ENCODE measurements around the gene DIO1. TPM values are rescaled to one million over a fixed set of nuclear protein-coding genes. Genes with fewer than 3 reads are reported as not detected.

DIO1 gene
- total and polyA plus RNA-seq, 9 of the 15 experiments (the other 6 are each of a cell fraction or from before 2014, with no cell fraction given), result not detected

GRCh38 chr1:53949023-53949990, 55.3 kb downstream of the DIO1 start (continued):
- no peak for TF ChIP-seq KAT2B (IDR thresholded peaks at IDR 0.05; ENCODE audit: low read depth, low read length)
- no peak for TF ChIP-seq ZKSCAN8 (CRISPR knock-in tag; IDR thresholded peaks at IDR 0.05)
- TF ChIP-seq MBD1 (CRISPR knock-in tag; IDR thresholded peaks at IDR 0.05), result no peak
- no peak for TF ChIP-seq POU5F1 (IDR thresholded peaks at IDR 0.05; ENCODE audit: borderline replicate concordance, low read depth, low read length, partially characterized antibody)
- TF ChIP-seq ZBTB34 (CRISPR knock-in tag; IDR thresholded peaks at IDR 0.05), result no peak
- no peak for TF ChIP-seq CEBPB (tag; IDR thresholded peaks at IDR 0.05)
- TF ChIP-seq LCOR (CRISPR knock-in tag; IDR thresholded peaks at IDR 0.05), result 0 out of 2 replicates have a peak, but pooled peaks have one; percentile 34
- no peak for TF ChIP-seq RBM17 (IDR thresholded peaks at IDR 0.05; ENCODE audit: borderline replicate concordance, low read depth, low read length)
- TF ChIP-seq ERF (CRISPR knock-in tag; IDR thresholded peaks at IDR 0.05), result no peak
- TF ChIP-seq TBL1XR1 (IDR thresholded peaks at IDR 0.05; ENCODE audit: low read length in 2 of 2), result 0 out of 4 replicates have a peak, but pooled peaks of 1 of the 2 experiments have one; percentile 12
- no peak for TF ChIP-seq PTBP1 (IDR thresholded peaks at IDR 0.05; ENCODE audit: low read depth, low read length)
- no peak for TF ChIP-seq ZNF24 (IDR thresholded peaks at IDR 0.05)
- TF ChIP-seq FOXJ3 (CRISPR knock-in tag; IDR thresholded peaks at IDR 0.05), result no peak
- no peak for TF ChIP-seq SMARCB1 (IDR thresholded peaks at IDR 0.05; ENCODE audit: insufficient read length, low read depth)
- TF ChIP-seq MTF1 (CRISPR knock-in tag; IDR thresholded peaks at IDR 0.05; ENCODE audit: borderline replicate concordance), result no peak
- TF ChIP-seq CTCF (IDR thresholded peaks at IDR 0.05 in 2 of 3, conservative IDR thresholded peaks at IDR 0.05 in 1 of 3; ENCODE audit: insufficient read depth in 2 of 3, low read depth in 1 of 3, low read length in 3 of 3), result peak; percentile 78 to 92 (median 85)
- TF ChIP-seq CHD1 (IDR thresholded peaks at IDR 0.05; ENCODE audit: low read length), result no peak
- TF ChIP-seq E2F8 (IDR thresholded peaks at IDR 0.05; ENCODE audit: low read depth, partially characterized antibody), result no peak
- TF ChIP-seq RAD21 (CRISPR knock-in tag; conservative IDR thresholded peaks at IDR 0.05 in 1 of 2, IDR thresholded peaks at IDR 0.05 in 1 of 2), result peak; percentile 63 to 85
